ENCODE measurements around the gene COL20A1.

- no peak for TF ChIP-seq CTCF (conservative IDR thresholded peaks at IDR 0.05; ENCODE audit: low read depth, low read length)
- TF ChIP-seq EZH2 (IDR thresholded peaks at IDR 0.05; ENCODE audit: low read length, unreplicated experiment) = no peak
- TF ChIP-seq EZH2phosphoT487 (IDR thresholded peaks at IDR 0.05; ENCODE audit: borderline replicate concordance, low read length) = no peak
These were observed 68.8 kb downstream of the COL20A1 start for GRCh38 chr20:63361519-63362435.
